ENCODE results near the gene TINAGL1. TPM values are rescaled to one million over a fixed set of nuclear protein-coding genes. Genes with fewer than 3 reads are reported as not detected.
A peak's percentile ranks its signal among the peaks of the same experiment; 100 is the strongest.

The TINAGL1 gene
- total and polyA plus RNA-seq, 10 donors: 18.5 to 393 (median 229) TPM

- Histone ChIP-seq H3K27me3 (replicated peaks in 1 of 7) (peaks cover 0 to 29% (median 6%) of the 10 kb centered on the region in 7 donors), H3K36me3 (peaks cover 0 to 37% (median 15%) of the 10 kb centered on the region in 6 donors), H3K4me1 (peaks cover 19 to 65% (median 51%) of the 10 kb centered on the region in 6 donors), H3K27ac (peak overlapping the region; percentile 55 to 92 (median 82)), H3K9me3 (no peaks in the 10 kb centered on the region), H3K4me3 (peak overlapping the region in 6 of 8 donors; percentile 7 to 52 (median 16))
- 25 to 50% (median 29%) methylated on average over 23 to 62 of the region's 62 CpGs for WGBS, 5 donors
- peak; percentile 51 to 82 (median 66) for TF ChIP-seq POLR2AphosphoS5 (IDR thresholded peaks at IDR 0.05)
- no peak for TF ChIP-seq CTCF (IDR thresholded peaks at IDR 0.05 in 8 of 11, conservative IDR thresholded peaks at IDR 0.05 in 3 of 11)
- DNase-seq: no peak
- intact Hi-C loops (cut with DNase I; ENCODE audit: low total_unique reads): no loop called here
These were observed 12.6 kb downstream of the TINAGL1 start for GRCh38 chr1:31588751-31589515.

DNA sequence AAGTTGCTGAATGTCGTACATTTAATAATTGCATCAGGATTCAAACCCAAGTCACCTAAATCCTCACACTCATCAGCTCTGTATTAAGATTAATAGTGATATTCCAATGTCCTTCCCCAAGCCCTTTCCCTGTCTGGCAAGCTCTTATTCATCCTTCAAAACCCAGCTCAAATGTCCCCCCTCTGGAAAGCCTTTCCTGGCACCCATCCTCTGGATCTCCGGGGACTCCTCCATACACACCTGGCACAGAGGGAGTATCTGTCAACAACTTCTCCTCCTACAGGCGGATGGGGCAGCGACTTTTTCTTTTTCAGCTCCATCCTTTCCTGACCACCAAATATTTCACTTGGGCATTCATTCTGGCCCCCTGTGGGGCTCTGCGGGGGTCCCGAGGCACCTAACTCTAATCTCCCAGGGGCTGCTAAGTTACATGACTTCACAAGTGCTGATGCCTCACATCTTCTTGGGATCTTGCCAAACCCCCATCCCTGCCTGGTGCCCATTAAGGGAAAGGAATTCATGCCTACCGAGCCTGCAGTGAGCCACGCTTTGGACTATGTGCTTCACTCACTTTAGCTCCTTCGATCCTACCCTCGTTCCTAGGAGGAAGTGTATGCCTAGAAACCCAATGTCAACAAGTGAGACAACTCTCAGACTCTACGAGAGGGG, 15.2 kb downstream of the TINAGL1 start:
- intact Hi-C loops (cut with DNase I; ENCODE audit: low total_unique reads): no loop called here
- H3K36me3 ChIP-seq: peaks cover 0 to 12% (median 3%) of the 10 kb centered on the region in 6 donors
- peak overlapping the region in 2 of 8 donors; percentile 7 to 25 for H3K27ac ChIP-seq
- H3K4me1 ChIP-seq: peaks cover 13 to 52% (median 37%) of the 10 kb centered on the region in 6 donors
- no peak for DNase-seq
- no peak overlapping the region for H3K4me3 ChIP-seq
- WGBS, 5 donors: 77 to 87% (median 78%) methylated on average over 11 of the region's 11 CpGs
- no peak for TF ChIP-seq CTCF (IDR thresholded peaks at IDR 0.05 in 8 of 11, conservative IDR thresholded peaks at IDR 0.05 in 3 of 11)
- no peak for TF ChIP-seq POLR2A (IDR thresholded peaks at IDR 0.05)
- no peaks in the 10 kb centered on the region for H3K9me3 ChIP-seq
- H3K27me3 ChIP-seq (replicated peaks in 1 of 7): peaks cover 0 to 29% (median 6%) of the 10 kb centered on the region in 7 donors

DNA sequence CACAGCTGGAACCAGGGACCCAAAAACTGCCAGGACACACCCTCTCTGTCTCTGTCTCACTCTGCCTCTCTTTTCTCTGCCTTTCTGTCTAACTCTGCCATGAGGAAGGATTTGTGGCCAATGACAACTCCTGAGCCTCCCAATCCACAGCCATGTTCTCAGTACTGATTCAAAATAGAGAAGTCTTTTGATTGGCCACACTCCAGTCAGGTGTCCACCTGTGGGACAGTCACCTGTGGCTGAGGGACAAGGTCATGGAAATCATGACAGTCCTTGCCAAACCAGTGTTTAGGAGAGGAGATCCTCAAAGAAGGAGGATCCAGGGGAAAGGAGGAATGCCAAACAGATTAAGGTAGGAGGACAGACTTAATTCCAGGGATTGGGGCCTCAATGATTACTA, 15.8 kb downstream of the TINAGL1 start:
- peaks cover 15 to 48% (median 31%) of the 10 kb centered on the region in 6 donors for H3K4me1 ChIP-seq
- H3K4me3 ChIP-seq: no peak overlapping the region
- intact Hi-C loops (cut with DNase I; ENCODE audit: low total_unique reads): no loop called here
- TF ChIP-seq POLR2AphosphoS5 (IDR thresholded peaks at IDR 0.05): no peak
- no peak for TF ChIP-seq CTCF (IDR thresholded peaks at IDR 0.05 in 8 of 11, conservative IDR thresholded peaks at IDR 0.05 in 3 of 11)
- TF ChIP-seq POLR2A (IDR thresholded peaks at IDR 0.05): no peak
- no peak for DNase-seq
- H3K27me3 ChIP-seq (replicated peaks in 1 of 7): peaks cover 0 to 25% (median 6%) of the 10 kb centered on the region in 7 donors
- H3K27ac ChIP-seq: peak overlapping the region in 2 of 8 donors; percentile 7 to 25
- H3K36me3 ChIP-seq: peaks cover 0 to 7% (median under 1%) of the 10 kb centered on the region in 6 donors
- H3K9me3 ChIP-seq: no peaks in the 10 kb centered on the region

DNA sequence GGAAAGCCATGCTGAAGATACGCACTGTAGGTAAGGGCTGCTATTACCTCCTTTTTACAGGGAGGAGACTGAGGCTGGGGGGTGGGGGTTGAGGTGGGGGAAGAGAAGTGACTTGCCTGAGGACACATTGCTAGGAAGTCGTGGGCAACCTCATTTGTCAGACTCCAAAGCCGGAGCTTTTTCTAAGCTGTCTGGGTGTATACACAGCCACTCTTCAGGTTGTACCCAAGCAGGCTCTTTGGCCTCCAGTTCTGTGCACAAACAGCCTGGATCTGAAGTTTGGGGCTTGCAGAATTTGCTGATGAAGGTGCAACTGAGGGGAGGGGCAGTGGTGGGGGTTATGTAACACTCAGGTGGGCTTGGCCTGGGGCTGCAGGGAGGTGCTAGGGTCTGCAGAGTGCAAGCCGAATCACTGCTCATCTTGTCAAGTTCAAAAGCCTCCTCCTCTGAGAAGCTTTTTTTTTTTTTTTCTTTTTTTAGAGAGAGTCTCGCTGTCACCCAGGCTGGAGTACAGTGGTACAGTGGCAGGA, 16.9 kb downstream of the TINAGL1 start:
- Histone ChIP-seq H3K27me3 (replicated peaks in 1 of 7) (peaks cover 0 to 18% (median 6%) of the 10 kb centered on the region in 7 donors), H3K36me3 (no peaks in the 10 kb centered on the region), H3K9me3 (no peaks in the 10 kb centered on the region), H3K27ac (no peak overlapping the region), H3K4me1 (peaks cover 9 to 37% (median 20%) of the 10 kb centered on the region in 6 donors), H3K4me3 (no peak overlapping the region)
- DNase-seq: no peak
- TF ChIP-seq POLR2A (IDR thresholded peaks at IDR 0.05) (no peak), CTCF (IDR thresholded peaks at IDR 0.05 in 8 of 11, conservative IDR thresholded peaks at IDR 0.05 in 3 of 11) (no peak), POLR2AphosphoS5 (IDR thresholded peaks at IDR 0.05) (no peak)
- WGBS, 5 donors: 62 to 76% (median 74%) methylated on average over 5 of the region's 5 CpGs
- intact Hi-C loops (cut with DNase I; ENCODE audit: low total_unique reads): no loop called here

Data from spleen (tissue), 11 donors.